Measurements from ENCODE around the gene CDKN1B. TPM values are rescaled to one million over a fixed set of nuclear protein-coding genes. Genes with fewer than 3 reads are reported as not detected.

Gene CDKN1B
- total RNA-seq, 3 donors from 2014 or later, result 46.7 to 71.1 (median 53.0) TPM

DNA sequence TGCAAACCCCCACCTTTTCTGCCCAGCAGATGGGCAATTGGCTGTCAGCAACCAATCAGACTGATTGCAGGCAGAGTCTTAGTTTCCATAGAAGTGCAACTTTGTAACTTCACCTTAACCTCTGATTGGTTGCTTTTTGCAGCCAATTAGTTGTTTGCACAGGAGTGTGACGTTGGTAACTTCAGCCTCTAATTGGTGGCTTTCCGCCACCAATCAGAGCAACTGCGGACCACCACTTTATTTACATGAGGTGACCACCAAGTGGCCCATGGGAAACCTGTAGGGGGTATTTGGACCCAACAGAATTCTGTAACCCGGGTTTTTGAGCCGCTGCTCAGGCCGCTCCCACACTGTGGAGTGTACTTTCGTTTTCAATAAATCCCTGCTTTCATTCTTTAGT is 32.3 kb downstream of the CDKN1B start:
- H3K9me3 ChIP-seq, result no peaks in the 10 kb centered on the region

DNA sequence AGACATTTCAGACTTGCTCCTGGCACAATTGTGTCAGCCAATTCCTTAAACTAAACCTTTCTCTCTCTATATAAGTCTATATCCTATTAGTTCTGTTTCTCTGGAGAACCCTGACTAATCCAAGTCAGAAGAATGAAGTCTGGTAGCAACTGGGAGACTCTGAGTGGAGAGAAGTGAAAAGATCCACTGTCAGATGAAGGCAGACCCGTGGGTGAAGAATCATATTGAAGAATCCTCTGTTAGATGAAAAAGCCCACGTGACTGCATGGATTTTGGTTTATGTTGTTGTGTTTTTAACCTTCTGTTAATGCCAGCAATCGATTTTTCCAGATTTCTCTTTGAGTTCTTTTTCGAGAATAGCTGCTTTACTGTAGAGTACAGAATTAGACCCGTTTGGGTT is 38.8 kb downstream of the CDKN1B start:
- TF ChIP-seq, protein P1, sequence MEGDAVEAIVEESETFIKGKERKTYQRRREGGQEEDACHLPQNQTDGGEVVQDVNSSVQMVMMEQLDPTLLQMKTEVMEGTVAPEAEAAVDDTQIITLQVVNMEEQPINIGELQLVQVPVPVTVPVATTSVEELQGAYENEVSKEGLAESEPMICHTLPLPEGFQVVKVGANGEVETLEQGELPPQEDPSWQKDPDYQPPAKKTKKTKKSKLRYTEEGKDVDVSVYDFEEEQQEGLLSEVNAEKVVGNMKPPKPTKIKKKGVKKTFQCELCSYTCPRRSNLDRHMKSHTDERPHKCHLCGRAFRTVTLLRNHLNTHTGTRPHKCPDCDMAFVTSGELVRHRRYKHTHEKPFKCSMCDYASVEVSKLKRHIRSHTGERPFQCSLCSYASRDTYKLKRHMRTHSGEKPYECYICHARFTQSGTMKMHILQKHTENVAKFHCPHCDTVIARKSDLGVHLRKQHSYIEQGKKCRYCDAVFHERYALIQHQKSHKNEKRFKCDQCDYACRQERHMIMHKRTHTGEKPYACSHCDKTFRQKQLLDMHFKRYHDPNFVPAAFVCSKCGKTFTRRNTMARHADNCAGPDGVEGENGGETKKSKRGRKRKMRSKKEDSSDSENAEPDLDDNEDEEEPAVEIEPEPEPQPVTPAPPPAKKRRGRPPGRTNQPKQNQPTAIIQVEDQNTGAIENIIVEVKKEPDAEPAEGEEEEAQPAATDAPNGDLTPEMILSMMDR (IDR thresholded peaks at IDR 0.05), result no peak
- H3K9me3 ChIP-seq, result no peaks in the 10 kb centered on the region

More for the DNA sequence above, 32.3 kb downstream of the CDKN1B start:
- TF ChIP-seq, protein P1 (IDR thresholded peaks at IDR 0.05), result no peak
- no peaks in the 10 kb centered on the region for H3K36me3 ChIP-seq (ENCODE audit: low read depth)
- ATAC-seq, result peak; percentile 82
- H3K4me1 ChIP-seq (ENCODE audit: low read depth), result peaks cover 7% of the 10 kb centered on the region
- H3K4me3 ChIP-seq, result no peak overlapping the region
- DNase-seq, result no peak
- intact Hi-C loops (cut with DNase I, micrococcal nuclease), result no loop called here

DNA sequence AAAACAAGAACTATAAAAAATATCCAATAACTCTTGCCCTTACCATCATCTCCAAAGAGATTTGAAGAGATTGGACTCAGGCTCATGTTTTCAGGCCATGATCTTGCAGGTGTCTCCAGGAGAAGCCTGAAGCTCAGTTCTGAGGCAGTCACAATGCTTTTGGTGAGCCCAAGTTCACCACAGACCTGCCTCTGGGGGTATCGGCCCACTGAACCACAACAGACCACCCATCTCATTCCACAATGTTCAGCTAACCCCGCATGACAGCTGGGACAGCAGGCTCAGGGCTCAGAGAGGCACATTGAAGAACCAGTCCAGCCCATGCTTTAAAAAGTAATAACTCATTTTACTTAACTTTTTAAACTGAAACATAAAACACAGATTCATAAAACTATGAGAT is 40.0 kb downstream of the CDKN1B start:
- Histone ChIP-seq H3K4me1 (ENCODE audit: low read depth) (no peaks in the 10 kb centered on the region), H3K36me3 (ENCODE audit: low read depth) (no peaks in the 10 kb centered on the region), H3K4me3 (no peak overlapping the region), H3K9me3 (no peaks in the 10 kb centered on the region)
- DNase-seq, result no peak
- ATAC-seq, result peak; percentile 23
- intact Hi-C loops (cut with DNase I, micrococcal nuclease), result no loop called here
- TF ChIP-seq, protein P1 (IDR thresholded peaks at IDR 0.05), result no peak

More for the DNA sequence above, 38.8 kb downstream of the CDKN1B start:
- H3K36me3 ChIP-seq (ENCODE audit: low read depth), result no peaks in the 10 kb centered on the region
- no peak overlapping the region for H3K4me3 ChIP-seq
- ATAC-seq, result no peak
- intact Hi-C loops (cut with DNase I, micrococcal nuclease), result no loop called here
- H3K4me1 ChIP-seq (ENCODE audit: low read depth), result no peaks in the 10 kb centered on the region
- no peak for DNase-seq

GRCh38 chr12:12759234-12759915 is 42.2 kb downstream of the CDKN1B start:
- H3K4me3 ChIP-seq, result no peak overlapping the region
- H3K36me3 ChIP-seq (ENCODE audit: low read depth), result no peaks in the 10 kb centered on the region
- intact Hi-C loops (cut with DNase I, micrococcal nuclease), result no loop called here
- no peaks in the 10 kb centered on the region for H3K9me3 ChIP-seq
- no peaks in the 10 kb centered on the region for H3K4me1 ChIP-seq (ENCODE audit: low read depth)
- no peak for ATAC-seq
- TF ChIP-seq, protein P1 (IDR thresholded peaks at IDR 0.05), result no peak
- no peak for DNase-seq

DNA sequence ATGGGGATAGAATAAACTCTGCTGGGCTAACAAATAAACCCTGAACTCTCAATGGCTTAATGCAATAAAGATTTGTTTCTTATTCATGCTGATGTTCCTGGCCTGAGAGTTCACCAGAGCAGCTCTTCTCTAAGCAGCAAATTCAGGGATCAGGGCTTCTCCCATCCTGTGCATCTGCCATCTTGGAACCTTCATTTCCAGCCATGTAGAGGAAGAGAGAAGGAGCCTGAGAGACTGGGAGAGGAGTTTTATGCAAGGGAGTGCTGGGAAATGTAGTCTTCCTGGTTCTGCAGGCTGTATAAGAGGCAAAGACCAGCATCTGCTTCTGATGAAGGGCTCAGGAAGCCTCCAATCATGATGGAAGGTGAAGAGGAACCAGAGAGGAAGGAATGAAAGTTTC is 47.7 kb downstream of the CDKN1B start:
- ATAC-seq (no peak), DNase-seq (no peak)
- TF ChIP-seq, protein P1 (IDR thresholded peaks at IDR 0.05), result no peak
- Histone ChIP-seq H3K4me1 (ENCODE audit: low read depth) (no peaks in the 10 kb centered on the region), H3K36me3 (ENCODE audit: low read depth) (no peaks in the 10 kb centered on the region), H3K9me3 (no peaks in the 10 kb centered on the region), H3K4me3 (no peak overlapping the region)
- intact Hi-C loops (cut with DNase I, micrococcal nuclease), result no loop called here
